Measurements from ENCODE around the gene GSTT2. TPM values are rescaled to one million over a fixed set of nuclear protein-coding genes. Genes with fewer than 3 reads are reported as not detected.

GSTT2 gene
- total and polyA plus RNA-seq, 9 of the 15 experiments (the other 6 are each of a cell fraction or from before 2014, with no cell fraction given), result not detected

- no peak overlapping the region for H3K4me2 ChIP-seq (ENCODE audit: insufficient read depth, low read length)
- WGBS (ENCODE audit: insufficient coverage, low coverage, missing lambda C conversion rate), result 36% methylated on average over 6 of the region's 6 CpGs
- no peaks in the 10 kb centered on the region for H4K20me1 ChIP-seq (replicated peaks; ENCODE audit: control insufficient read depth, insufficient read depth, low read length)
- no TSS peak for BruUV-seq (replicated peaks)
- ChIA-PET CTCF (ENCODE audit: low intra/inter-chr PET ratio) (no interaction called here), POLR2A (interaction anchor here (0.7 kb wide), 1 partner anchor 21 kb away, joined by 3 read pairs; no protein-coding TSS in a partner anchor)
- no peak overlapping the region for H3K9ac ChIP-seq (ENCODE audit: insufficient read depth in 1 of 2, low read depth in 2 of 2, low read length in 2 of 2)
- H3K79me2 ChIP-seq (ENCODE audit: control insufficient read depth, insufficient read depth, low read length), result peaks cover 25% of the 10 kb centered on the region
- no peak overlapping the region for H3K4me3 ChIP-seq
- peaks cover 18 to 21% of the 10 kb centered on the region in 2 experiments; a peak in 4 of 5 replicates for H3K4me1 ChIP-seq (replicated peaks in 1 of 2; ENCODE audit: control insufficient read depth in 2 of 2, insufficient read depth in 2 of 2, low read length in 2 of 2)
- no peak overlapping the region for H3K27ac ChIP-seq (ENCODE audit: extremely low read depth, low read depth, low read length)
- H2AFZ ChIP-seq (ENCODE audit: low read depth, low read length), result 0 out of 2 replicates have a peak overlapping the region, but pooled peaks have one; percentile 18
- in situ Hi-C loops (cut with MboI), result loop anchor here (5.0 kb wide), 1 partner anchor 71 kb away; no protein-coding TSS in a partner anchor
- TF ChIP-seq TFAP4 (CRISPR knock-in tag; IDR thresholded peaks at IDR 0.05; ENCODE audit: borderline replicate concordance) (no peak), ARID1B (IDR thresholded peaks at IDR 0.05) (no peak), ZNF212 (CRISPR knock-in tag; IDR thresholded peaks at IDR 0.05) (no peak), MTA1 (IDR thresholded peaks at IDR 0.05; ENCODE audit: borderline replicate concordance) (no peak)
- intact Hi-C loops (cut with micrococcal nuclease), result no loop called here
- DNase-seq (ENCODE audit: extremely low read depth in 1 of 4, low spot score in 3 of 4), result no peak
- no peaks in the 10 kb centered on the region for H3K27me3 ChIP-seq (ENCODE audit: control insufficient read depth in 2 of 2, insufficient read depth in 2 of 2, low read length in 2 of 2)
- ATAC-seq, result no peak
- no peaks in the 10 kb centered on the region for H3K9me1 ChIP-seq (ENCODE audit: control insufficient read depth, insufficient read depth, low read length)
- H3K36me3 ChIP-seq (ENCODE audit: control insufficient read depth, insufficient read depth, low read length), result no peaks in the 10 kb centered on the region; the same call in 2 of the 3 replicates
- FAIRE-seq, result no peak
- H3K9me3 ChIP-seq (replicated peaks; ENCODE audit: control insufficient read depth, insufficient read depth, low read depth, low read length), result peaks cover 3% of the 10 kb centered on the region; the same call in 1 of the 2 replicates
Observed at GRCh38 chr22:24008381-24009226, 28.7 kb downstream of the GSTT2 start.

Measured in K562 (cell line).